ENCODE measurements around the gene SNX12.

Gene SNX12

GRCh38 chrX:71091263-71091662, 23.1 kb upstream of the SNX12 start:
- peaks cover 4% of the 10 kb centered on the region for H3K4me1 ChIP-seq (ENCODE audit: control insufficient read depth, insufficient read depth, low read length)
- H3K27me3 ChIP-seq (ENCODE audit: control insufficient read depth in 1 of 2, insufficient read depth in 2 of 2, low read length in 2 of 2) = peaks cover 0 to 4% of the 10 kb centered on the region in 2 donors
- no peaks in the 10 kb centered on the region for H3K9me3 ChIP-seq (ENCODE audit: control insufficient read depth in 2 of 2, low read length in 2 of 2)
- no peak overlapping the region for H3K4me3 ChIP-seq (ENCODE audit: low read length in 2 of 2)
- H3K27ac ChIP-seq (ENCODE audit: low read length) = no peak overlapping the region
- H3K9ac ChIP-seq (ENCODE audit: low read length in 2 of 2) = no peak overlapping the region
- H3K36me3 ChIP-seq (ENCODE audit: control insufficient read depth in 2 of 2, insufficient read depth in 2 of 2, low read length in 2 of 2) = no peaks in the 10 kb centered on the region

- Histone ChIP-seq H3K9ac (ENCODE audit: low read length in 2 of 2) (no peak overlapping the region), H3K27ac (ENCODE audit: low read length) (no peak overlapping the region), H3K9me3 (ENCODE audit: control insufficient read depth in 2 of 2, low read length in 2 of 2) (no peaks in the 10 kb centered on the region), H3K27me3 (ENCODE audit: control insufficient read depth in 1 of 2, insufficient read depth in 2 of 2, low read length in 2 of 2) (peaks cover 0 to 5% of the 10 kb centered on the region in 2 donors), H3K4me3 (ENCODE audit: low read length in 2 of 2) (no peak overlapping the region), H3K4me1 (ENCODE audit: control insufficient read depth, insufficient read depth, low read length) (no peaks in the 10 kb centered on the region), H3K36me3 (ENCODE audit: control insufficient read depth in 2 of 2, insufficient read depth in 2 of 2, low read length in 2 of 2) (no peaks in the 10 kb centered on the region)
These were observed 17.8 kb upstream of the SNX12 start for GRCh38 chrX:71085900-71086299.

GRCh38 chrX:71082822-71083221, 14.7 kb upstream of the SNX12 start:
- Histone ChIP-seq H3K9ac (ENCODE audit: low read length in 2 of 2) (no peak overlapping the region), H3K27ac (ENCODE audit: low read length) (no peak overlapping the region), H3K27me3 (ENCODE audit: control insufficient read depth in 1 of 2, insufficient read depth in 2 of 2, low read length in 2 of 2) (peaks cover 0 to 4% of the 10 kb centered on the region in 2 donors), H3K36me3 (ENCODE audit: control insufficient read depth in 2 of 2, insufficient read depth in 2 of 2, low read length in 2 of 2) (no peaks in the 10 kb centered on the region), H3K9me3 (ENCODE audit: control insufficient read depth in 2 of 2, low read length in 2 of 2) (no peaks in the 10 kb centered on the region), H3K4me3 (ENCODE audit: low read length in 2 of 2) (no peak overlapping the region), H3K4me1 (ENCODE audit: control insufficient read depth, insufficient read depth, low read length) (no peaks in the 10 kb centered on the region)

- Histone ChIP-seq H3K9ac (ENCODE audit: low read length in 2 of 2) (no peak overlapping the region), H3K36me3 (ENCODE audit: control insufficient read depth in 2 of 2, insufficient read depth in 2 of 2, low read length in 2 of 2) (no peaks in the 10 kb centered on the region), H3K27me3 (ENCODE audit: control insufficient read depth in 1 of 2, insufficient read depth in 2 of 2, low read length in 2 of 2) (peaks cover 0 to 4% of the 10 kb centered on the region in 2 donors), H3K27ac (ENCODE audit: low read length) (no peak overlapping the region), H3K4me3 (ENCODE audit: low read length in 2 of 2) (no peak overlapping the region), H3K9me3 (ENCODE audit: control insufficient read depth in 2 of 2, low read length in 2 of 2) (no peaks in the 10 kb centered on the region), H3K4me1 (ENCODE audit: control insufficient read depth, insufficient read depth, low read length) (no peaks in the 10 kb centered on the region)
These were observed 14.1 kb upstream of the SNX12 start for GRCh38 chrX:71082124-71082647.

GRCh38 chrX:71081330-71082123, 13.4 kb upstream of the SNX12 start:
- Histone ChIP-seq H3K9me3 (ENCODE audit: control insufficient read depth in 2 of 2, low read length in 2 of 2) (no peaks in the 10 kb centered on the region), H3K27ac (ENCODE audit: low read length) (no peak overlapping the region), H3K4me3 (ENCODE audit: low read length in 2 of 2) (no peak overlapping the region)

GRCh38 chrX:71070531-71070930, 2.4 kb upstream of the SNX12 start:
- no peak overlapping the region for H3K9ac ChIP-seq (ENCODE audit: low read length in 2 of 2)
- no peaks in the 10 kb centered on the region for H3K9me3 ChIP-seq (ENCODE audit: control insufficient read depth in 2 of 2, low read length in 2 of 2)
- H3K36me3 ChIP-seq (ENCODE audit: control insufficient read depth in 2 of 2, insufficient read depth in 2 of 2, low read length in 2 of 2) = no peaks in the 10 kb centered on the region
- H3K4me1 ChIP-seq (ENCODE audit: control insufficient read depth, insufficient read depth, low read length) = no peaks in the 10 kb centered on the region
- H3K27ac ChIP-seq (ENCODE audit: low read length) = no peak overlapping the region
- H3K27me3 ChIP-seq (ENCODE audit: control insufficient read depth in 1 of 2, insufficient read depth in 2 of 2, low read length in 2 of 2) = peaks cover 0 to 4% of the 10 kb centered on the region in 2 donors
- no peak overlapping the region for H3K4me3 ChIP-seq (ENCODE audit: low read length in 2 of 2)

More at GRCh38 chrX:71081330-71082123, 13.4 kb upstream of the SNX12 start:
- Histone ChIP-seq H3K9ac (ENCODE audit: low read length in 2 of 2) (no peak overlapping the region), H3K27me3 (ENCODE audit: control insufficient read depth in 1 of 2, insufficient read depth in 2 of 2, low read length in 2 of 2) (peaks cover 0 to 8% of the 10 kb centered on the region in 2 donors), H3K36me3 (ENCODE audit: control insufficient read depth in 2 of 2, insufficient read depth in 2 of 2, low read length in 2 of 2) (no peaks in the 10 kb centered on the region), H3K4me1 (ENCODE audit: control insufficient read depth, insufficient read depth, low read length) (no peaks in the 10 kb centered on the region)

GRCh38 chrX:71067712-71068043, 456 bp downstream of the SNX12 start:
- H3K4me3 ChIP-seq (ENCODE audit: low read length in 2 of 2) = peak overlapping the region; percentile 79 to 90
- H3K9me3 ChIP-seq (ENCODE audit: control insufficient read depth in 2 of 2, low read length in 2 of 2) = no peaks in the 10 kb centered on the region
- no peaks in the 10 kb centered on the region for H3K4me1 ChIP-seq (ENCODE audit: control insufficient read depth, insufficient read depth, low read length)
- H3K27me3 ChIP-seq (ENCODE audit: control insufficient read depth in 1 of 2, insufficient read depth in 2 of 2, low read length in 2 of 2) = peaks cover 0 to 4% of the 10 kb centered on the region in 2 donors
- peak overlapping the region; percentile 72 to 81 for H3K9ac ChIP-seq (ENCODE audit: low read length in 2 of 2)
- H3K36me3 ChIP-seq (ENCODE audit: control insufficient read depth in 2 of 2, insufficient read depth in 2 of 2, low read length in 2 of 2) = no peaks in the 10 kb centered on the region
- peak overlapping the region; percentile 73 for H3K27ac ChIP-seq (ENCODE audit: low read length)

GRCh38 chrX:71067089-71067488, 1.0 kb downstream of the SNX12 start:
- Histone ChIP-seq H3K9me3 (ENCODE audit: control insufficient read depth in 2 of 2, low read length in 2 of 2) (no peaks in the 10 kb centered on the region), H3K36me3 (ENCODE audit: control insufficient read depth in 2 of 2, insufficient read depth in 2 of 2, low read length in 2 of 2) (no peaks in the 10 kb centered on the region), H3K27ac (ENCODE audit: low read length) (peak overlapping the region; percentile 73), H3K4me3 (ENCODE audit: low read length in 2 of 2) (peak overlapping the region; percentile 79 to 90), H3K4me1 (ENCODE audit: control insufficient read depth, insufficient read depth, low read length) (no peaks in the 10 kb centered on the region), H3K27me3 (ENCODE audit: control insufficient read depth in 1 of 2, insufficient read depth in 2 of 2, low read length in 2 of 2) (peaks cover 0 to 4% of the 10 kb centered on the region in 2 donors), H3K9ac (ENCODE audit: low read length in 2 of 2) (peak overlapping the region; percentile 72 to 81)

GRCh38 chrX:71060127-71060526, 8.0 kb downstream of the SNX12 start:
- Histone ChIP-seq H3K9me3 (ENCODE audit: control insufficient read depth in 2 of 2, low read length in 2 of 2) (no peaks in the 10 kb centered on the region), H3K27me3 (ENCODE audit: control insufficient read depth in 1 of 2, insufficient read depth in 2 of 2, low read length in 2 of 2) (peaks cover 0 to 4% of the 10 kb centered on the region in 2 donors), H3K9ac (ENCODE audit: low read length in 2 of 2) (no peak overlapping the region), H3K4me1 (ENCODE audit: control insufficient read depth, insufficient read depth, low read length) (no peaks in the 10 kb centered on the region), H3K36me3 (ENCODE audit: control insufficient read depth in 2 of 2, insufficient read depth in 2 of 2, low read length in 2 of 2) (peaks cover 11 to 12% of the 10 kb centered on the region in 2 donors), H3K27ac (ENCODE audit: low read length) (no peak overlapping the region), H3K4me3 (ENCODE audit: low read length in 2 of 2) (no peak overlapping the region)

GRCh38 chrX:71057848-71058530, 10.1 kb downstream of the SNX12 start:
- Histone ChIP-seq H3K9ac (ENCODE audit: low read length in 2 of 2) (no peak overlapping the region), H3K36me3 (ENCODE audit: control insufficient read depth in 2 of 2, insufficient read depth in 2 of 2, low read length in 2 of 2) (peaks cover 11 to 12% of the 10 kb centered on the region in 2 donors), H3K27ac (ENCODE audit: low read length) (no peak overlapping the region)

More at GRCh38 chrX:71057848-71058530, 10.1 kb downstream of the SNX12 start:
- H3K4me3 ChIP-seq (ENCODE audit: low read length in 2 of 2) = no peak overlapping the region
- H3K4me1 ChIP-seq (ENCODE audit: control insufficient read depth, insufficient read depth, low read length) = no peaks in the 10 kb centered on the region
- H3K27me3 ChIP-seq (ENCODE audit: control insufficient read depth in 1 of 2, insufficient read depth in 2 of 2, low read length in 2 of 2) = peaks cover 0 to 4% of the 10 kb centered on the region in 2 donors
- H3K9me3 ChIP-seq (ENCODE audit: control insufficient read depth in 2 of 2, low read length in 2 of 2) = no peaks in the 10 kb centered on the region

Measured in stomach smooth muscle (tissue), 2 donors.